Activated T-helper 9 cell treated with anti-CD3 and anti-CD28 coated beads, Interleukin-2, amount 50 U/mL, for 16 hours (primary cell): ENCODE measurements around the gene SLC22A3.

Experiments
- DNase-seq: peaks from one replicate; pipeline ENCODE4 v3.0.0-alpha.2; 2020; ENCODE audit warnings: low read depth

Gene SLC22A3

GRCh38 chr6:160418370-160418769 is 70.2 kb downstream of the SLC22A3 start:
- DNase-seq, result no peak

- no peak for DNase-seq
Measured at GRCh38 chr6:160419488-160419887, 71.3 kb downstream of the SLC22A3 start.

- no peak for DNase-seq
Measured at GRCh38 chr6:160420253-160420968, 72.2 kb downstream of the SLC22A3 start.

- DNase-seq, result no peak
Measured at GRCh38 chr6:160420969-160421556, 72.9 kb downstream of the SLC22A3 start.

GRCh38 chr6:160421854-160422253 is 73.7 kb downstream of the SLC22A3 start:
- no peak for DNase-seq

GRCh38 chr6:160424256-160424655 is 76.1 kb downstream of the SLC22A3 start:
- no peak for DNase-seq

- no peak for DNase-seq
Measured at GRCh38 chr6:160426136-160426535, 78.0 kb downstream of the SLC22A3 start.

GRCh38 chr6:160427312-160428068 is 79.3 kb downstream of the SLC22A3 start:
- no peak for DNase-seq

GRCh38 chr6:160428069-160428430 is 79.9 kb downstream of the SLC22A3 start:
- no peak for DNase-seq

GRCh38 chr6:160428818-160429619 is 80.8 kb downstream of the SLC22A3 start:
- DNase-seq, result no peak

- DNase-seq, result no peak
Measured at GRCh38 chr6:160429620-160429895, 81.4 kb downstream of the SLC22A3 start.

- no peak for DNase-seq
Measured at GRCh38 chr6:160430203-160430602, 82.0 kb downstream of the SLC22A3 start.

- no peak for DNase-seq
Measured at GRCh38 chr6:160430751-160431150, 82.6 kb downstream of the SLC22A3 start.

GRCh38 chr6:160431226-160431625 is 83.0 kb downstream of the SLC22A3 start:
- no peak for DNase-seq

- no peak for DNase-seq
Measured at GRCh38 chr6:160431791-160432404, 83.7 kb downstream of the SLC22A3 start.

- DNase-seq, result no peak
Measured at GRCh38 chr6:160435935-160436334, 87.8 kb downstream of the SLC22A3 start.

- no peak for DNase-seq
Measured at GRCh38 chr6:160437154-160437553, 89.0 kb downstream of the SLC22A3 start.

GRCh38 chr6:160437775-160438174 is 89.6 kb downstream of the SLC22A3 start:
- DNase-seq, result no peak

- DNase-seq, result no peak
Measured at GRCh38 chr6:160438481-160438880, 90.3 kb downstream of the SLC22A3 start.

GRCh38 chr6:160439751-160440150 is 91.6 kb downstream of the SLC22A3 start:
- DNase-seq, result no peak

GRCh38 chr6:160442151-160442550 is 94.0 kb downstream of the SLC22A3 start:
- DNase-seq, result no peak

GRCh38 chr6:160445130-160445529 is 97.0 kb downstream of the SLC22A3 start:
- no peak for DNase-seq
